ENCODE data around the gene OSBPL9.

OSBPL9 gene, protein sequence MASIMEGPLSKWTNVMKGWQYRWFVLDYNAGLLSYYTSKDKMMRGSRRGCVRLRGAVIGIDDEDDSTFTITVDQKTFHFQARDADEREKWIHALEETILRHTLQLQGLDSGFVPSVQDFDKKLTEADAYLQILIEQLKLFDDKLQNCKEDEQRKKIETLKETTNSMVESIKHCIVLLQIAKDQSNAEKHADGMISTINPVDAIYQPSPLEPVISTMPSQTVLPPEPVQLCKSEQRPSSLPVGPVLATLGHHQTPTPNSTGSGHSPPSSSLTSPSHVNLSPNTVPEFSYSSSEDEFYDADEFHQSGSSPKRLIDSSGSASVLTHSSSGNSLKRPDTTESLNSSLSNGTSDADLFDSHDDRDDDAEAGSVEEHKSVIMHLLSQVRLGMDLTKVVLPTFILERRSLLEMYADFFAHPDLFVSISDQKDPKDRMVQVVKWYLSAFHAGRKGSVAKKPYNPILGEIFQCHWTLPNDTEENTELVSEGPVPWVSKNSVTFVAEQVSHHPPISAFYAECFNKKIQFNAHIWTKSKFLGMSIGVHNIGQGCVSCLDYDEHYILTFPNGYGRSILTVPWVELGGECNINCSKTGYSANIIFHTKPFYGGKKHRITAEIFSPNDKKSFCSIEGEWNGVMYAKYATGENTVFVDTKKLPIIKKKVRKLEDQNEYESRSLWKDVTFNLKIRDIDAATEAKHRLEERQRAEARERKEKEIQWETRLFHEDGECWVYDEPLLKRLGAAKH

DNA sequence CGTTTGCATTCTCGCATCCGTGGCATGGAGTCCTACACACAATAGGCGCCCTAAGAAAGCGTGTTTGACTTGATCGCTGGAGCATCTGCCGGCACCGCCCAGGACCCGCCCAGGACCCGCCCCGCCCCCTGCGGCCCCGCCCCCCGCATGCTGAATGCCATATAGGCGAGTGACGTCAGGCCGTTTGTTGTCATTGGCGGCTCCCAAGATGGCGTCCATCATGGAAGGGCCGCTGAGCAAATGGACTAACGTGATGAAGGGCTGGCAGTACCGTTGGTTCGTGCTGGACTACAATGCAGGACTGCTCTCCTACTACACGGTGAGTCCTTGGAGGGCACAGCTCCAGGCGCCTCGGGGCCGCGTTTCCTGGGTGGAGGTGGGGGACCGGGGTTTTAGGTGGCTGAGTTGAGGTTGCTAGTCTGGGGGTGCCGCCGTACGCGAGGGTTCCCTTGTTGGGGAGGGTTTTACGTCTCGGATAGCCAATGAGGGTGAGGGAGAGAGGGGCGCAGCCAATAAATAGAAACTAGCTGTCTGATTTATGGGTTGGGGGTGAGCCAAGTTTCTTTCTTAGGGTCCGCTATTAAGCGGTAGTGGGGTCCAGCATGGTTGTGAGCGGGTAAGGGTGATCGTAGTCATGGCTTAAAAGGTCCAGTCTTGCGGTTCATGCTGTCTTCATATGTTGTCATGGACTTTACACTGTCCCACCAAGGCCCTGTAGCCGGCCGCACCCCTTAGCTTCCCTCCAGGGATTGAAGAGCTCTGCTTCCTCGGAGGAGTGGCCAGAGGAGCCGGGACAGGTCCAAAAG is at the start of gene OSBPL9:
Gene OSBPL9, plus strand, starts transcription at position 190 of the 806 bp plus-strand sequence. Its CDS starts 19 bp downstream, at position 209.
- DNase-seq (ENCODE audit: low read depth, low spot score): no peak

DNA sequence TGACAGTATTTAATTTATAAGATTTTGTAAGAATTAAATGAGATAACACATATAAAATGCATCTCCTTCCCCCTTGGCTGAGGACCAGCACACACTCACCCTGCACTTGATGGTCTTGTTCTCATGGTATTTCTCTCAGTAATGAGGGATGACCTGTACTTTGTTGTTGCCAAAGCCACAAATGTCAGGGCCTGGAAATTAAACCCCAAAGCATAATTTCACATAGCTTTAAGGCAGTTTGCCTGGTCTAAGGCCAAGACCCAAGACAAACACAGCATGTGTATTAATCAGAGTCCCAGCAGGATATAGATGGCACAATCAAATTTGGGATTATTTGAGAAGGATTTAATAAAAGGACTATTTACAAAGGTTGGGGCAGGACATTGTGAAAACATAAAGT is 49.2 kb upstream of the OSBPL9 start:
- no peak for DNase-seq (ENCODE audit: low read depth, low spot score)

DNA sequence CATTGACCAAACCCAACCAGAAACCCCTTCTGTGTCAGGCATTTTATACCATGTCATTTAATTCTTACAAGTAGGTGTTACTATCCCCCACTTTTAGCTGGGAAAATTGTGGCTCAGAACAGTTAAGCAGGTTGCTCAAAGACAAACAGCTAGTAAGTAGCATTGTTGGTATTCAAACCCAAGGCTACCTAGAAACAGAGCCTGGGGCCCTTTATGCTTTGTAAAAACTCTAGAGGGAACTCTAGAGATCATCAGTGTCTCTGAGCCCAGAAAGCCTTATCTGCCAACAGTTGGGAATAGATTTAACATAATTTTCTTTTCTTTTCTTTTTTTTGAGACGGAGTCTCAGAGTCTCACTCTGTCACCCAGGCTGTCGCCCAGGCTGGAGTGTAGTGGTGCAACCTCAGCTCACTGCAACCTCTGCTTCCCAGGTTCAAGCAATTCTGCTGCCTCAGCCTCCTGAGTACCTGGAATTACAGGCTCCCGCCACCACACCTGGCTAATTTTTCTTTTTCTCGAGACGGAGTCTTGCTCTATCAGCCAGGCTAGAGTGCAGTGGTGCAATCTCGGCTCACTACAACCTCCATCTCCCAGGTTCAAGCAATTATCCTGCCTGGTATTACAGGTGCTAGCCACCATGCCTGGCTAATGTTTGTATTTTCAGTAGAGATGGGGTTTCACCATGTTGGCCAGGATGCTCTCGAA is 48.5 kb upstream of the OSBPL9 start:
- no peak for DNase-seq (ENCODE audit: low read depth, low spot score)

DNA sequence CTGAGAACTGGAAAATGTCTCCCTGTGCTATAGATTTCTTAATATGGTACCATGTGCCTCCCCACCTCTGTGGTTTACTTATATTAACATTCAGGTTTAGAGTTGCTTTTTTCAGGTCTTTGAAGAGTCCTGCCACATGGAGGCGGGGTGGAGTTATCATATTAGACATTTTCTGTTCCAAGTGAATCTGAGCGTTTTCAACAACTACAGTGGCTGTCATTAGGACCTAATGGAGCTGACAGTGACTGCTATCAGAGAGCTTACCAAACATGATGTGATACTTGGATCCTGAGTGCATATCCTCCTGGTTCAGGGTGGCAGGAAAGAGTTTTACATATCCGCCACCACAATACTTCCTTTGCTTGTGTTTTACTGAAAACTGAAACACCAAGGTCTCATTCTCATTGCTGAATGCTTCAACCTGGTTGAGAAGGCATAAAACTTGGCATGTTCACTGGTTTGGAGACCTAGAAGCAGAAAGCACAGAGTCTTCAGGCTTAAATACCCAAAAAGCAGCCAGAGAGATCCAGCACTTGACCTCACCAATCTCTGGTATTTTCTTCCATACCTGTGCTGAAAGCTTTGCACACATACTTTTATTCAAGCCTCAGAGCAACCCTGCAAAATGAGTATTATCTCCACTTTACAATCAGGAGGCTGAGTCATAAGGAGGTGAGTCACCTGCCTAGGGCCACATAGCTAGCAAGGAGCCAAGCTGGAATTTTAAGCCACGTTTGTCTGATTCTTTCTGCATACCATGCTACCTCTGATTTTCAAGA is 47.4 kb upstream of the OSBPL9 start:
- no peak for DNase-seq (ENCODE audit: low read depth, low spot score)

DNA sequence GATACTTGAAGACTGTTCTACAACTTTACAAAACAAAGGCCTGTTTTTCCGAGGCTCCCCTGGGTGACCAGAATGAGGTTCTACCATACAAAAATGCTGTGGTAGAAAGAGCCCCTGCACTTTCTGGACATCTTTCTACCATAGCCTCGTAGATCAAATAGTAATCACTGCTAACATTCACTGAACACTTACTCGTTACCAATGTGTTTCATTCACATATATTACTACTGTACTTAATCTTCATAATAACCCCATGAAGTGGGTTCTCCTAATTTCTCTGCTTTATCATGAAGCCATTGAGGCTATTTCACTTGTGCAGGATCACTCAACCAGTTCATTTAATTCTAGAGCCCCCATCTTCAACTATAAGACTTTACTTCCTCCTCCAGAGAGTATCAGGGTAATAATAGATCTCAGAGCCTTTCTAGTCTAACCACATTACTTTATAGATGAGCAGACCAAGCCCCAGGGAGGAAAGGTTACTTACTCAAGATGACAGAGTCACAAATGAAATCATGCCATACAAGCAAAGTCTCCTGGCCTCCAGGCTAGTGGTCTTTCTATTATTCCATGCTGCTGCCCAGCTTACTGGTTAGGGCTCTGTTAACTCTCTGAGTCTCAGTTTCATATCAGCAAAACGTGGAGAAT is 46.7 kb upstream of the OSBPL9 start:
- DNase-seq (ENCODE audit: low read depth, low spot score): no peak

DNA sequence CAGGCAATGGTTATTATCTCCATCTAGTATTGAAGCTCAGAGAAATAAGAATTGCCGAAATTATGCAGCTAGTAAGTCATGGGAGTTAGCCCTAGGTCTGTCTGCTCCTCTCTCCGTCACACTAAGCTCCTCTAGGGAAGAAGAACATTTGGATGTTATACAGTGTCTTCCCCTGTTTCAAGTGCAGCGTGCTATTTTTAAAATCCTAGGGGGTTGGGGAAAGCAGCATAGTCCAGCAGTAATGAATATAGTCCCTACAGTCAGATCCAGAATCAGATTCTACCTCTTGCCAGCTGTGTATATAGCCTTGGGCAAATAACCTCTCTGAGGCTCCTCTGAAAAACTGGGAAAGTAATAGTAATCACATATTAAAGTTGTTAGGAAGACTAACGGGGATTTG is 44.5 kb upstream of the OSBPL9 start:
- DNase-seq (ENCODE audit: low read depth, low spot score): no peak

DNA sequence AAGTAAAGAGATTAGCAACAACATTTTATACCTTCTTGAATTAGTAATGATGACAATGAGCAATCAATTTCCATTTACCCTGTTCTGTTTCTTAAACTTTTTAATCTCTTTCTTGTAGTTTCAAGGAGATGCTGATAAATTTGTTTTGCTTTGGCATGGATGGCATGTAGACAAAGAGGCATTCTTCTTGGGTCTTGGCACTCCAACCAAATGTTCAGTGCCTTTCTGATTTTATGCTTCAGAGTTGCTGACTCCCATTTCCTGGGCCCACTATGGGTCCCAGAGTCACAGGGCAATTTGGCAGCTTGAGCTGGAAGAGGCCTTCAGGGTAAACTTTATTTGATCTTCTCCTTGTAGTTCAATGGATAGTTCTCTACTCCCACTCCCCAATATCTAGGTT is 42.1 kb upstream of the OSBPL9 start:
- no peak for DNase-seq (ENCODE audit: low read depth, low spot score)

DNA sequence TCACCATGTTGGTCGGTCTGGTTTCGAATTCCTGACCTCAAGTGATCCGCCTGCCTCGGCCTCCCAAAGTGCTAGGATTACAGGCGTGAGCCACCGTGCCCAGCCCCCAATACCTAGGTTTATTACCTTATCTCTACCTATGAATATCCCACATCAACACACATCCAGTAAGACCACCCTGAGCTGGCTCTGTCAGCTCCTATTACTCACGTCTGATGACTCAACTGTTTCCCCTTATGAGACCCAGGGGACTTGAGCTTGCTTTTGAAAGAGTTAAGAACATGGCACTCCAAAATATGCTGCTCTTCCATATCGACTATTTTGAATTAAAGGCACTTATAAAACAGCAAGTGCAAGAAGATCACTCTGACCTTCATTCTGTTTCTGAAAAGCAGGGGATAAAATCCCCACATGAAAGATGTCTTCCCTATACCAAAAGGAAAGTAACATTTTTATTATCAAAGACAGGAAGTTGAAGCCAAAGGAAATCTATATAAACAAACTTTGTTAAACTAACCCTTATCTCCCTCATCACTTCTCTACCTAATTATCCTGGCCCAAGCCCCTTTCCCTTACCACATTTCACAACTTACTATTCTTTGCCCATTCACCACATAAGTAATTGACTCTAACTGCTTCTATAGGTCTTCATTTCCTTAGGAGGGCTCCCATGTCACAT is 41.3 kb upstream of the OSBPL9 start:
- DNase-seq (ENCODE audit: low read depth, low spot score): no peak

DNA sequence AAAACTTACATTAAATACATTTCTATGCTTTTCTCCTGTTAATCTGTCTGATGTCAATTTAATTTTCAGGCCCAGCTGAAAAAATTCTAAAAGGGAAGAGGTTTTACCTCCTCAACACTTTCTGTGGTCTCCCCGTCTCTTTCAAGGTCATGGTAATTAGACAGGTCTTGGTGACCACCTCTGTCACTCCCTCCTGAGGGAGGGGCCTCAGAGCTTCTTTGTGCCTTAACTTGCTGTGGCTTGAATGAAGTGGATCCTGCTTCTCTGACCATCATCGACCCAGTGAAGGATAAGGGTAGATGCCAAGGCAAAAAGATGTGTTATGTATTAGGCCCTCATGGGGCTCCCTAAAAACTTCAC is 40.8 kb upstream of the OSBPL9 start:
- no peak for DNase-seq (ENCODE audit: low read depth, low spot score)

DNA sequence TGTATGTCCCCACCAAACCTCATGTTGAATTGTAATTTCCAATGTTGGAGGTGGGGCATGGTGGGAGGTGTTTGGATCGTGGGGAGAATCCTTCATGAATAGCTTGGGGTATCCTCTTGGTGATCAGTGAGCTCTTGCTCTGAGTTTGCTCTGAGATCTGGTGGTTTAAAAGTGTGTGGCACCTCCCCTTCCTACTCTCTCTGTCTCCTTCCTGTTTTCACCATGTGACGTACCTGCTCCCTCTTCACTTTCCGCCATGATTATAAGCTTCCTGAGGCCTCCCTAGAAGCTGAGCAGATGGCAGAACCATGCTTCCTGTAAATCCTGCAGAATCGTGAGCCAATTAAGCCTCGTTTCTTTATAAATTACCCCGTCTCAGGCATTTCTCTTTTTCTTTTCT is 40.0 kb upstream of the OSBPL9 start:
- no peak for DNase-seq (ENCODE audit: low read depth, low spot score)

DNA sequence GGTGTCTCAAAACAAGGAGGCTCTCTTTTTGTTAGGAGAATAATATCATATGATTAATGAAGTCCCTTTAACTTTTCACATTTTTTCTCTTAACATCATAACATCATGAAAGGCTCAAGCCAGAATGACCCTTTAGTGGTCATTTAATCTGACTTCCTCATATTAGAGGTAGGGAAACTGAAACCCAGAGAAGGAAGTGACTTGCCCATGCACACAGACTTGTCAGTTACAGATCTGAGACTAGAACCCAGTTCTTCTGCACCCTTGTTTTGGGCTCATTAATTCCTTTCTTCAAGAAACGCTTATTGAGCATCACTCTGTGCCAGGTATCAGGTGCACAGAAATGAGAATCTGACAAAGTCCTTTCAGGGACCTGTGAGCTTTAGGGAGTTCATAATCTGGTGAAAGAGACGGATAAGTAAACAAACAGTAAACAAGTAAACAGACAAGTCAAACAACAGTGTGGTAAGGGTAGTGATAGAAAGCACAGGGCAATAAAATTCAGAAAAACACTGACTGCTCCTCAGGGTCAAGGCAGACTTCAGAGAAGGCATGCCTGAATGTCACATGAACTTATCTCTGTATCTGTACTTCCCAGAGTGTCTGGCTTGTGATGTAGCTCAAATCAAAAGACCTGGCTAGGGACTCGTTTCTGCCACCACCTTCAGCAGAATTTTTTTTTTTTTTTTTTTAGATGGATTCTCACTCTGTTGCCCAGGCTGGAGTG is 38.3 kb upstream of the OSBPL9 start:
- DNase-seq (ENCODE audit: low read depth, low spot score): no peak

DNA sequence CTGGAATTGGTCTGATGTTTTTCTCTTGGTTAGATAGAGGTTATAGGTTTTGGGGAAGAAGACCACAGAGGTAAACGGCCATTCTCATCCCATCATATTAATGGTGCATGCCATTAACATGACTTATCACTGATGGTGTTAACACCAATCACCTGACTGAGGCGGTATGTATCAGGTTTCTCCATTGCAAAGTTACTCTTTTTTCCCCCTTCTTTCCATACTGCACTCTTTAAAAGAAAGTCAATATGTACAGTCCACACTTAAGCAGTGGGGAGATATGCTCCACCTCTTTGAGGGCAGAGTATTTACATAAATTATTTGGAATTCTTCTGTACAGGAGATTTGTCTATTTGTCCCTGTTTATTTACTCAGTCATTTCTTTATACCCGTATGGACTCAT is 35.7 kb upstream of the OSBPL9 start:
- DNase-seq (ENCODE audit: low read depth, low spot score): no peak

DNA sequence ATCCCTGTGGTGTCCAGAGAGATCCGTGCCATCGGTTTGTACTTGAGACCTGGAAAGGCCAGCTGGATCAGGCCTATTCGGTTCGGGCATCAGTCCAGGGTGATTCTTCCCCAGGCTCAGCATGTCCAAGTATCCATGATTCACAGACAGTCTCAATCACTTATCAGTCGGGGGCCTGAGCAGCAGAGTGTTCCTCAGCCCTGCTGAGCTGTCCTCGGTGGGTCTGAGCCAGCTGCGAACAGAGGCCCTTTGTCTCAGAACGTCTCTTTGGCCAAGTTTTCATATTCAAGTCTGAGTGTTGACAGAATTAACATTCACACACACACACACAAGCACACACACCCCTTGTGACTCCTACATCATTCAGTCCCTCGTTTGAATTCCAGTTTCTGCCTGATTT is 33.4 kb upstream of the OSBPL9 start:
- no peak for DNase-seq (ENCODE audit: low read depth, low spot score)

DNA sequence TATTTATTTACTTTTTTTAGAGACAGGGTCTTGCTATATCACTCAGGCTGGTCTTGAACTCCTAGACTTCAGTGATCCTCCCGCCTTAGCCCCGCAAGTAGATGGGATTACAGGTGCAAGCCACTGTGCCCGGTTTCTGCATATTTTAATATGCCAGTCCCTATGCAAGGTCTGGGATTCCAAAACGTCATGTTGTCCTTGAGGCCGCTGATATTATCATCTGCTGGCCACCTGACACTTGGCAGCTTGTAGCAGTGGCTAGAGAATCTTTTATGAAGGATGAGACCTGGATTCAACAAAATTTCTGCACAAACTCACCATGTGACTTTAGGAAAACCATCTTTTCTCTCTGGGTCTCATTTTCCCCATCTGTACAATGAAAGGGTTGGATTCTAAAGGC is 32.9 kb upstream of the OSBPL9 start:
- no peak for DNase-seq (ENCODE audit: low read depth, low spot score)

DNA sequence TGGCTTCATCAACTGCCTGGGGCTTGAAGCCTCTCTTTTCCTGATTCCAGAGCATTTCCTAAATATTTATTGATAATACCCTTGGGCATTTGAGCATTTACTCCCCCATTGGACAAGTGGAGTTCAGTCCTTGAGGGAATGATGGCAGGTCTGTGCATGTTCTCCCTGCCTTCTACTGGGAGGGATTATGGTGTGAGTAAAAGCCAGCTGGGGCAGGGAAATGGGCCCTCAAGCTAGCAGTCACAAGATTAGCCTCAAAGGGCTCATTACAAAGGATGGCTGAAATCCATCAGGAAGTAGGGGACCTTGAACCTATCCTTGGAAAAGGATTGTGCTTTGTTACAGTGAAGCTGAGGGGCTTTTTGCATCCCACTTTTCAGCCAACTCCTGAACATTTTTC is 24.2 kb upstream of the OSBPL9 start:
- no peak for DNase-seq (ENCODE audit: low read depth, low spot score)

DNA sequence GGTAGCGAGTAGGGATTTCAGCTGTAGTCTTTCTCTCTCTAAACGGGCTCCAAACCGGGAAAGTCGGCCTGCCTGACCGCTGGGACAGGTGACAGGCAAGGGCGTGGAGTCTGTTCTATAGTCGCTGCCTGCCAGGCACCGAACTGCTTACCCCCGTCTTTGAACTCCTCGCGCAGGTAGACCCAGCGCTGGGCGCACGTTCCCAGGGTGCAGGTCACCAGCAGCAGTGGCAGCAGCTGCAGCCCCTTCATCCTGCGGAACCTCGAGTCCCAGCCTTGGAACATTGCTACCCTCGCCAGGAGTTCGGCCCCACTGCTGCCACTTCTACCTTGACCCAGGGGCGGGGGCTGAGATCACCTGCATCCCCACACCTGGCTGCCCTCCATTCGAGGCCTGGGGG is 22.2 kb upstream of the OSBPL9 start:
- DNase-seq (ENCODE audit: low read depth, low spot score): no peak

DNA sequence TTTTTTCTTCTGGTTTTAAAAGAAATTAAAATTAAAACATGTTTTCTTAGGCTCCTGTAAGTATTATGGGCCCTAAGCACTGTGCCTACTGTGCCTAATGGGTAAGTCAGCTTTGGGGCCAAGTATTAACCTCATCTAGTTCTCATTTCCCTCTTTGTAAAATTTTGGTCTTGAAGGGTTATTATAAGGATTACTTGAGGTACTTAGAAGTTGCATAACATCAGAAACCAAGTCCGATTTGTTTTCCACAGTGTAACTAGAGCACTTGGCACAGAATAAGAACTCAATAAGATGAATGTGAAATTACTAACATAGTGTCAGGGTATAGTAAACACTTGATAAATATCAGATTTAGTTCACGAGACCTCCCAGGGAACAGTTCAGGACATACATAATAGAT is 16.4 kb upstream of the OSBPL9 start:
- DNase-seq (ENCODE audit: low read depth, low spot score): no peak

DNA sequence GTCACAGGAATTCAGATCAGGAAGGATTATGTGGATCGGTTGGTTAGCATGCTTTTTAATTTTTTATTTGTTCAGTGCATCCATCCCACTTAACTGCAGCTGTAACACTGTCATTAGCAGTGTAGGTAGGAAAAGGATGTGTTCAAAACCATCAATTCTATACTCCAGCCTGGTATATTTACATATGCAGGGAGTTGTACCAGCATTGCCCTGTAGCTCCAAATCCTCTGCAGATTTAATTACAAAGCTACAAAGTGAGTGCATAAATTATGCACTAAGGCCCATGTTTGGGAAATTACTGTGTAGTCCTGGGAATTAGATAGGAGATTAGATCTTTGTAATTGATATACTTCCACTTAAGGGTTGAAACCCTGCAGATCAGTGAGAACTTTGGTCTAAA is 15.9 kb upstream of the OSBPL9 start:
- no peak for DNase-seq (ENCODE audit: low read depth, low spot score)
